Liver (tissue), 9 donors: ENCODE data around the gene CDR2. TPM values are rescaled to one million over a fixed set of nuclear protein-coding genes. Genes with fewer than 3 reads are reported as not detected.

Source experiments
- DNase-seq: peaks from one replicate; pipeline ENCODE4 v3.0.0-alpha.2; 2017; ENCODE audit warnings: low spot score
- H3K27ac ChIP-seq, 2 donors: one replicate each; pipeline ENCODE4 v1.7.0; 2013; ENCODE audit warnings: inconsistent platforms in 2 of 2, low read length in 2 of 2, control low read depth in 1 of 2, low read depth in 1 of 2, mild to moderate bottlenecking in 1 of 2
- H3K27me3 ChIP-seq, 4 donors: one replicate each; pipeline versions ENCODE4 v1.6.1 to v1.7.0; 2013; ENCODE audit warnings: low read length in 3 of 4, inconsistent platforms in 1 of 4, mild to moderate bottlenecking in 1 of 4, moderate library complexity in 1 of 4; ENCODE audit not compliant: control insufficient read depth in 4 of 4, insufficient read depth in 4 of 4
- H3K36me3 ChIP-seq, 4 donors: one replicate each; pipeline versions ENCODE4 v1.6.1 to v1.7.0; 2013; ENCODE audit warnings: low read length in 3 of 4, mild to moderate bottlenecking in 3 of 4, low read depth in 1 of 4, moderate library complexity in 1 of 4; ENCODE audit not compliant: control insufficient read depth in 4 of 4, insufficient read depth in 3 of 4
- H3K4me1 ChIP-seq, 4 donors: one replicate each; pipeline versions ENCODE4 v1.6.1 to v1.7.0; 2013; ENCODE audit warnings: low read length in 3 of 4, mild to moderate bottlenecking in 3 of 4, moderate library complexity in 1 of 4; ENCODE audit not compliant: control insufficient read depth in 4 of 4, insufficient read depth in 4 of 4
- H3K4me3 ChIP-seq, 3 donors: one replicate each; pipeline versions ENCODE4 v1.6.1 to v1.7.0; 2013; ENCODE audit warnings: low read length in 3 of 3, control low read depth in 1 of 3, low read depth in 1 of 3, mild to moderate bottlenecking in 1 of 3
- H3K9ac ChIP-seq, 2 donors: one replicate each; pipeline ENCODE4 v1.7.0; 2013; ENCODE audit warnings: low read length in 2 of 2, mild to moderate bottlenecking in 2 of 2, moderate library complexity in 2 of 2, control low read depth in 1 of 2, low read depth in 1 of 2
- H3K9me3 ChIP-seq, 4 donors: one replicate each; pipeline versions ENCODE4 v1.6.1 to v1.7.0; 2013; ENCODE audit warnings: low read length in 3 of 4; ENCODE audit not compliant: control insufficient read depth in 4 of 4
- EGR1 ChIP-seq, 2 donors: IDR thresholded peaks; 2 replicates each; pipeline ENCODE4 v1.6.1; 2016 to 2018; ENCODE audit warnings: antibody characterized with exemption in 2 of 2, low read depth in 2 of 2
- FOXA1 ChIP-seq: IDR thresholded peaks from 2 replicates; pipeline ENCODE4 v1.6.1; 2016; ENCODE audit warnings: antibody characterized with exemption
- FOXA2 ChIP-seq: IDR thresholded peaks from 2 replicates; pipeline ENCODE4 v1.6.1; 2016; ENCODE audit warnings: antibody characterized with exemption
- GABPA ChIP-seq, 2 donors: IDR thresholded peaks in 1 of 2; conservative IDR thresholded peaks in 1 of 2; 2 replicates each; pipeline ENCODE4 v1.6.1; 2016; ENCODE audit warnings: antibody characterized with exemption in 2 of 2, mild to moderate bottlenecking in 1 of 2, moderate library complexity in 1 of 2
- HNF4A ChIP-seq, 2 donors: conservative IDR thresholded peaks; 2 replicates each; pipeline ENCODE4 v1.6.1; 2016; ENCODE audit warnings: antibody characterized with exemption in 2 of 2, mild to moderate bottlenecking in 2 of 2
- HNF4G ChIP-seq: IDR thresholded peaks from 2 replicates; pipeline ENCODE4 v1.6.1; 2016; ENCODE audit warnings: antibody characterized with exemption
- MAX ChIP-seq: IDR thresholded peaks from 2 replicates; pipeline ENCODE4 v1.6.1; 2016; ENCODE audit warnings: antibody characterized with exemption
- NR2F2 ChIP-seq: IDR thresholded peaks from 2 replicates; pipeline ENCODE4 v1.6.1; 2016; ENCODE audit warnings: antibody characterized with exemption
- RAD21 ChIP-seq, 2 donors: IDR thresholded peaks; 2 replicates each; pipeline ENCODE4 v1.6.1; 2016; ENCODE audit warnings: antibody characterized with exemption in 2 of 2, mild to moderate bottlenecking in 2 of 2
- RXRA ChIP-seq, 2 donors: IDR thresholded peaks; 2 replicates each; pipeline ENCODE4 v1.6.1; 2017 to 2018; ENCODE audit warnings: antibody characterized with exemption in 2 of 2, mild to moderate bottlenecking in 1 of 2
- SP1 ChIP-seq: IDR thresholded peaks from 2 replicates; pipeline ENCODE4 v1.6.1; 2018; ENCODE audit warnings: antibody characterized with exemption, mild to moderate bottlenecking
- TAF1 ChIP-seq: conservative IDR thresholded peaks from 2 replicates; pipeline ENCODE4 v1.6.1; 2016; ENCODE audit warnings: antibody characterized with exemption, mild to moderate bottlenecking
- WGBS: extraction: QIAGEN DNeasy Blood & Tissue Kit; methylation state at CpG from one replicate; pipeline ENCODE4 v1.1.7; 2013; 5-methylcytosine and 5-hydroxymethylcytosine counted together
- polyA plus RNA-seq, 2 donors: library from polyadenylated mRNA; stranded (reverse) in 1 of 2; unstranded in 1 of 2; fragments of 200-250 nt in 1 of 2; fragments of >200 nt in 1 of 2; fragmentation: Nextera tagmentation in 1 of 2; extraction: Ambion mirVana in 1 of 2; gene quantifications; one replicate each; pipeline versions ENCODE4 v1.2.1 to v1.2.3, GENCODE V29; 2013 to 2015
- total RNA-seq, 2 donors: library from RNA; depleted of rRNA; stranded (reverse); fragments of >200 nt; gene quantifications; one replicate each; pipeline ENCODE4 v1.2.3, GENCODE V29; 2014
- TF ChIP-seq, protein P1 (sequence below): IDR thresholded peaks from 2 replicates; pipeline ENCODE4 v1.6.1; 2016; ENCODE audit warnings: antibody characterized with exemption, mild to moderate bottlenecking
- TF ChIP-seq, protein P2 (sequence below): IDR thresholded peaks from 2 replicates; pipeline ENCODE4 v1.6.1; 2016; ENCODE audit warnings: antibody characterized with exemption
- TF ChIP-seq, protein P3 (sequence below): fragments of 150-350 bp; IDR thresholded peaks from 2 replicates; pipeline ENCODE4 v1.5.1; 2017; ENCODE audit warnings: improper control_type of control experiment, low read depth, low read length; ENCODE audit not compliant: missing input control
- TF ChIP-seq, protein P4 (sequence below): IDR thresholded peaks from 2 replicates; pipeline ENCODE4 v1.6.1; 2016; ENCODE audit warnings: antibody characterized with exemption
- donor health status: healthy.
- donor health status: healthy.
- donor health status: healthy.
- donor health status: healthy.
- donor health status: healthy.

CDR2 gene
- total and polyA plus RNA-seq, 4 donors = 2.9 to 12.1 (median 9.7) TPM

DNA sequence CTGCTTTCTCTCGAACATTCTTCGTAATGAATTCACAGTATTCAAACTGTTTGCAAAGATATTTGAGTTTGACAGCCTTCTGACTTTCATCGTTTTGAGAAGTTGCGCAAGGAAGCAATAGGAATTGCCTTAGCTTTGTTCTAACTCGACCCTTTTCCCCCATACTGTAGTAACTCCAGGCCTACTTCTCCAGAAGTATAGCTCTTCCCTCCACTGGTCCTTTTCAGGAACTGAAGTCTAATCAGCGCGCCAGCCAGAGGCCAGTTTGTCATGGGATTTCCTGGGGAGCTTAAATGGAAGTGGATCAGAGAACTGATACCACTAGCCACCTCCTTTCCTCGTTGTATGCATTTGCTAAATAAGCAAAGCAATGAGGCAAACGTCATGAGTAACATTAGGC, 27.9 kb downstream of the CDR2 start (continued):
- TF ChIP-seq, protein P1, sequence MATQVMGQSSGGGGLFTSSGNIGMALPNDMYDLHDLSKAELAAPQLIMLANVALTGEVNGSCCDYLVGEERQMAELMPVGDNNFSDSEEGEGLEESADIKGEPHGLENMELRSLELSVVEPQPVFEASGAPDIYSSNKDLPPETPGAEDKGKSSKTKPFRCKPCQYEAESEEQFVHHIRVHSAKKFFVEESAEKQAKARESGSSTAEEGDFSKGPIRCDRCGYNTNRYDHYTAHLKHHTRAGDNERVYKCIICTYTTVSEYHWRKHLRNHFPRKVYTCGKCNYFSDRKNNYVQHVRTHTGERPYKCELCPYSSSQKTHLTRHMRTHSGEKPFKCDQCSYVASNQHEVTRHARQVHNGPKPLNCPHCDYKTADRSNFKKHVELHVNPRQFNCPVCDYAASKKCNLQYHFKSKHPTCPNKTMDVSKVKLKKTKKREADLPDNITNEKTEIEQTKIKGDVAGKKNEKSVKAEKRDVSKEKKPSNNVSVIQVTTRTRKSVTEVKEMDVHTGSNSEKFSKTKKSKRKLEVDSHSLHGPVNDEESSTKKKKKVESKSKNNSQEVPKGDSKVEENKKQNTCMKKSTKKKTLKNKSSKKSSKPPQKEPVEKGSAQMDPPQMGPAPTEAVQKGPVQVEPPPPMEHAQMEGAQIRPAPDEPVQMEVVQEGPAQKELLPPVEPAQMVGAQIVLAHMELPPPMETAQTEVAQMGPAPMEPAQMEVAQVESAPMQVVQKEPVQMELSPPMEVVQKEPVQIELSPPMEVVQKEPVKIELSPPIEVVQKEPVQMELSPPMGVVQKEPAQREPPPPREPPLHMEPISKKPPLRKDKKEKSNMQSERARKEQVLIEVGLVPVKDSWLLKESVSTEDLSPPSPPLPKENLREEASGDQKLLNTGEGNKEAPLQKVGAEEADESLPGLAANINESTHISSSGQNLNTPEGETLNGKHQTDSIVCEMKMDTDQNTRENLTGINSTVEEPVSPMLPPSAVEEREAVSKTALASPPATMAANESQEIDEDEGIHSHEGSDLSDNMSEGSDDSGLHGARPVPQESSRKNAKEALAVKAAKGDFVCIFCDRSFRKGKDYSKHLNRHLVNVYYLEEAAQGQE = no peak
- no peak for TF ChIP-seq HNF4G
- no peak for TF ChIP-seq FOXA1
- TF ChIP-seq RAD21 (IDR thresholded peaks at IDR 0.05) = no peak

DNA sequence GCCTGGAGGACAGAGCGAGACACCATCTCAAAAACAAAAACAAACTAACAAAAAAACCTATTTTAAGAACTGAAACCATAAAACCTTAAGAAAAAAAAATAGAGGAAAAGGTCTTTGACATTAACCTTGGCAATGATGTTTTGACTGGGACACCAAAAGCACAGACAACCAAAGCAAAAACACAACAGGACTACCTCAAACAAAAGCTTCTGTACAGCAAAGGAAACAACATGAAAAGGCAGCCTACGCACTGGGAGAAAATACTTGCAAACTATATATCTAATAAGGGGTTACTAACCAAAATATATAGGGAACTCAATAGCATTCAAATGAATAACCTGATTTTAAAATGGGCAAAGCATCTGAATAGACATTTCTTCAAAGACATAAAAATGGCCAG, 32.3 kb downstream of the CDR2 start:
- H3K36me3 ChIP-seq = peaks cover 0 to 16% (median 4%) of the 10 kb centered on the region in 4 donors
- H3K27me3 ChIP-seq = no peaks in the 10 kb centered on the region
- no peak overlapping the region for H3K4me3 ChIP-seq
- H3K27ac ChIP-seq = no peak overlapping the region
- no peaks in the 10 kb centered on the region for H3K4me1 ChIP-seq
- no peak for TF ChIP-seq RAD21 (IDR thresholded peaks at IDR 0.05)
- TF ChIP-seq HNF4A (conservative IDR thresholded peaks at IDR 0.05) = no peak
- TF ChIP-seq EGR1 (IDR thresholded peaks at IDR 0.05; ENCODE audit: low read depth in 2 of 2) = no peak
- TF ChIP-seq, protein P2, sequence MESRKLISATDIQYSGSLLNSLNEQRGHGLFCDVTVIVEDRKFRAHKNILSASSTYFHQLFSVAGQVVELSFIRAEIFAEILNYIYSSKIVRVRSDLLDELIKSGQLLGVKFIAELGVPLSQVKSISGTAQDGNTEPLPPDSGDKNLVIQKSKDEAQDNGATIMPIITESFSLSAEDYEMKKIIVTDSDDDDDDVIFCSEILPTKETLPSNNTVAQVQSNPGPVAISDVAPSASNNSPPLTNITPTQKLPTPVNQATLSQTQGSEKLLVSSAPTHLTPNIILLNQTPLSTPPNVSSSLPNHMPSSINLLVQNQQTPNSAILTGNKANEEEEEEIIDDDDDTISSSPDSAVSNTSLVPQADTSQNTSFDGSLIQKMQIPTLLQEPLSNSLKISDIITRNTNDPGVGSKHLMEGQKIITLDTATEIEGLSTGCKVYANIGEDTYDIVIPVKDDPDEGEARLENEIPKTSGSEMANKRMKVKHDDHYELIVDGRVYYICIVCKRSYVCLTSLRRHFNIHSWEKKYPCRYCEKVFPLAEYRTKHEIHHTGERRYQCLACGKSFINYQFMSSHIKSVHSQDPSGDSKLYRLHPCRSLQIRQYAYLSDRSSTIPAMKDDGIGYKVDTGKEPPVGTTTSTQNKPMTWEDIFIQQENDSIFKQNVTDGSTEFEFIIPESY = no peak
- TF ChIP-seq HNF4G = no peak
- TF ChIP-seq SP1 = no peak
- TF ChIP-seq, protein P3, sequence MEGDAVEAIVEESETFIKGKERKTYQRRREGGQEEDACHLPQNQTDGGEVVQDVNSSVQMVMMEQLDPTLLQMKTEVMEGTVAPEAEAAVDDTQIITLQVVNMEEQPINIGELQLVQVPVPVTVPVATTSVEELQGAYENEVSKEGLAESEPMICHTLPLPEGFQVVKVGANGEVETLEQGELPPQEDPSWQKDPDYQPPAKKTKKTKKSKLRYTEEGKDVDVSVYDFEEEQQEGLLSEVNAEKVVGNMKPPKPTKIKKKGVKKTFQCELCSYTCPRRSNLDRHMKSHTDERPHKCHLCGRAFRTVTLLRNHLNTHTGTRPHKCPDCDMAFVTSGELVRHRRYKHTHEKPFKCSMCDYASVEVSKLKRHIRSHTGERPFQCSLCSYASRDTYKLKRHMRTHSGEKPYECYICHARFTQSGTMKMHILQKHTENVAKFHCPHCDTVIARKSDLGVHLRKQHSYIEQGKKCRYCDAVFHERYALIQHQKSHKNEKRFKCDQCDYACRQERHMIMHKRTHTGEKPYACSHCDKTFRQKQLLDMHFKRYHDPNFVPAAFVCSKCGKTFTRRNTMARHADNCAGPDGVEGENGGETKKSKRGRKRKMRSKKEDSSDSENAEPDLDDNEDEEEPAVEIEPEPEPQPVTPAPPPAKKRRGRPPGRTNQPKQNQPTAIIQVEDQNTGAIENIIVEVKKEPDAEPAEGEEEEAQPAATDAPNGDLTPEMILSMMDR = no peak
- TF ChIP-seq, protein P4, sequence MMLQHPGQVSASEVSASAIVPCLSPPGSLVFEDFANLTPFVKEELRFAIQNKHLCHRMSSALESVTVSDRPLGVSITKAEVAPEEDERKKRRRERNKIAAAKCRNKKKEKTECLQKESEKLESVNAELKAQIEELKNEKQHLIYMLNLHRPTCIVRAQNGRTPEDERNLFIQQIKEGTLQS = no peak
- no peak for TF ChIP-seq NR2F2
- TF ChIP-seq RXRA (IDR thresholded peaks at IDR 0.05) = no peak
- TF ChIP-seq FOXA2 = no peak
- TF ChIP-seq FOXA1 = no peak
- no peak overlapping the region for H3K9ac ChIP-seq
- peaks cover 1 to 3% (median 2%) of the 10 kb centered on the region in 4 donors for H3K9me3 ChIP-seq
- no peak for DNase-seq
- WGBS = 93% methylated on average over 2 of the region's 2 CpGs

DNA sequence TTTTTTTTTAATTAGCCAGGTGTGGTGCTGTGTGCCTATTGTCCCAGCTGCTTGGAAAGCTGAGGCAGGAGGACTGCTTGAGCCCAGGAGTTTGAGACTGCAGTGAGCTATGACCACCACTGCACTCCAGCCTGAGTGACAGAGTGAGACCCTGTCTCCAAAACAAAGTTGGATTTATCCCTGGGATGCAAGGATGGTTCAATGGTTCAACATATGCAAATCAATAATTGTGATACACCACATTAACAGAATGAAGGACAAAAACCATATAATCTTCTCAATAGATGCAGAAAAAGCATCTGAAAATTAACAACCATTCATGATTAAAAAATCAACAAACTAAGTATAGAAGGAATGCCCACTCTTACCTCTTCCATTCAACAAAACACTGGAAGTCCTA, 33.5 kb downstream of the CDR2 start:
- Histone ChIP-seq H3K4me1 (no peaks in the 10 kb centered on the region), H3K9me3 (peaks cover 2 to 5% (median 4%) of the 10 kb centered on the region in 4 donors)
- DNase-seq = no peak
- TF ChIP-seq GABPA (IDR thresholded peaks at IDR 0.05 in 1 of 2, conservative IDR thresholded peaks at IDR 0.05 in 1 of 2) (no peak), NR2F2 (no peak), MAX (no peak), TAF1 (no peak), HNF4A (conservative IDR thresholded peaks at IDR 0.05) (no peak), RAD21 (IDR thresholded peaks at IDR 0.05) (no peak), HNF4G (no peak)
- TF ChIP-seq, protein P2 = no peak
- TF ChIP-seq, protein P3 = no peak

More for the DNA sequence above, 33.5 kb downstream of the CDR2 start:
- Histone ChIP-seq H3K36me3 (peaks cover 0 to 8% (median under 1%) of the 10 kb centered on the region in 4 donors), H3K4me3 (no peak overlapping the region), H3K9ac (no peak overlapping the region), H3K27ac (no peak overlapping the region), H3K27me3 (no peaks in the 10 kb centered on the region)
